GM21367 (cell line): Measurements from ENCODE around the gene PTS.

Experiments
- ATAC-seq: cut with Tn5 transposase; IDR thresholded peaks from one replicate; pipeline ENCODE4 v1.9.1; 2021; ENCODE audit not compliant: unreplicated experiment

PTS gene

GRCh38 chr11:112221274-112221835 lies 4.9 kb upstream of the PTS start:
- ATAC-seq = no peak

- no peak for ATAC-seq
Observed at GRCh38 chr11:112222303-112222702, 3.9 kb upstream of the PTS start.

GRCh38 chr11:112223121-112223520 lies 3.1 kb upstream of the PTS start:
- ATAC-seq = no peak

GRCh38 chr11:112223754-112224532 lies 2.3 kb upstream of the PTS start:
- ATAC-seq = no peak

- ATAC-seq = no peak
Observed at GRCh38 chr11:112225753-112226061, 521 bp upstream of the PTS start.

- peak; percentile 38 for ATAC-seq
Observed at GRCh38 chr11:112226831-112227401, 688 bp downstream of the PTS start.

- no peak for ATAC-seq
Observed at GRCh38 chr11:112227471-112227870, 1.2 kb downstream of the PTS start.

GRCh38 chr11:112228706-112229105 lies 2.5 kb downstream of the PTS start:
- ATAC-seq = no peak

GRCh38 chr11:112229159-112229558 lies 2.9 kb downstream of the PTS start:
- ATAC-seq = no peak

- ATAC-seq = no peak
Observed at GRCh38 chr11:112229746-112230433, 3.7 kb downstream of the PTS start.

GRCh38 chr11:112231952-112232351 lies 5.7 kb downstream of the PTS start:
- ATAC-seq = no peak

- no peak for ATAC-seq
Observed at GRCh38 chr11:112235750-112236390, 9.6 kb downstream of the PTS start.

- ATAC-seq = no peak
Observed at GRCh38 chr11:112237451-112237850, 11.2 kb downstream of the PTS start.

- ATAC-seq = no peak
Observed at GRCh38 chr11:112238041-112238440, 11.8 kb downstream of the PTS start.

GRCh38 chr11:112241486-112241885 lies 15.3 kb downstream of the PTS start:
- ATAC-seq = no peak

- no peak for ATAC-seq
Observed at GRCh38 chr11:112247201-112247600, 21.0 kb downstream of the PTS start.

GRCh38 chr11:112248201-112248600 lies 22.0 kb downstream of the PTS start:
- no peak for ATAC-seq

- ATAC-seq = no peak
Observed at GRCh38 chr11:112249871-112250610, 23.8 kb downstream of the PTS start.

GRCh38 chr11:112253605-112254242 lies 27.5 kb downstream of the PTS start:
- ATAC-seq = no peak

GRCh38 chr11:112255067-112255720 lies 29.0 kb downstream of the PTS start:
- no peak for ATAC-seq
